ENCODE measurements around the gene MCHR1. TPM values are rescaled to one million over a fixed set of nuclear protein-coding genes. Genes with fewer than 3 reads are reported as not detected.

Gene MCHR1
- total and polyA plus RNA-seq, 4 experiments from 2014 or later: not detected

DNA sequence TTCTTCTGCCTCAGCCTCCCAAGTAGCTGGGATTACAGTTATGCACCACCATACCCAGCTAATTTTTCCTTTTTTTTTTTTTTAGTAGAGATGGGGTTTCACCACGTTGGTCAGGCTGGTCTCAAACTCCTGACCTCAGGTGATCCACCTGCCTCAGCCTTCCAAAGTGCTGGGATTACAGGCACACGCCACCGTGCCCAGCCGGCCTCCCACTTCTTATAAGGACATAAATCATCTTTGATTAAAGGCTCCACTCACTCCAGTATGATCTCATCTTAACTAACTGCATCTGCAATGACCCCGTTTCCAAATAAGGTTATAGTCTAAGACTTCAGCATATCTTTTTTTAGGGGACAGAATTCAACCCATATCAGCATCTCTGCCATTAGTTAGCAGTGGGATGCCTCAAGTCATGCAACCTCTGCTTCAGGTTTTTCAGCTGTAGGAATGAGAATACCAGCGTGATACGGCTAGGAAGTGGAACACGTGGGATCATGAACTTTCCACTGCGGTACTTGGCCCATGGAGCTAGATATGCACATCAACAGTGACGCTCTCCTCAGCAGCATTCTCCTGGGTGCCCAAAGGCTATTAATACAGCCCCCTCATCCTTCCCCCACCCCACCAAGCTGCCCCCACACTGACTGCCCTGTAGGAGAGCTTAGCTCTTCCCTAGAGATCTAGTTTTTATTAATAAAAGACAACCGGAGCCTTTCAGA is 41.4 kb downstream of the MCHR1 start:
- H3K4me1 Mint-ChIP-seq: peaks cover 5 to 12% (median 11%) of the 10 kb centered on the region in 4 donors
- intact Hi-C loops (cut with micrococcal nuclease): no loop called here
- ChIA-PET CTCF (ENCODE audit: partially characterized antibody) (interaction anchor here (0.7 to 1.2 kb wide), 2 partner anchors 9 to 1183 kb away, joined by 3 to 4 read pairs; no protein-coding TSS in a partner anchor), POLR2A (ENCODE audit: partially characterized antibody) (interaction anchor here (1.4 kb wide), 1 partner anchor 10 kb away, joined by 5 read pairs; no protein-coding TSS in a partner anchor)
- H3K4me3 Mint-ChIP-seq: no peak overlapping the region
- no peaks in the 10 kb centered on the region for H3K27me3 ChIP-seq (ENCODE audit: insufficient read depth, low read length)
- H3K27ac Mint-ChIP-seq: no peak overlapping the region
- no peaks in the 10 kb centered on the region for H3K36me3 ChIP-seq (ENCODE audit: insufficient read depth, low read length)
- no peaks in the 10 kb centered on the region for H3K4me1 ChIP-seq (ENCODE audit: insufficient read depth, low read length)
- H3K9me3 Mint-ChIP-seq: no peaks in the 10 kb centered on the region
- no peaks in the 10 kb centered on the region for H3K36me3 Mint-ChIP-seq
- H3K9me3 ChIP-seq (ENCODE audit: control insufficient read depth in 1 of 2, low read length in 2 of 2): no peaks in the 10 kb centered on the region
- no peak for DNase-seq
- no peak overlapping the region for H3K4me3 ChIP-seq (ENCODE audit: low read length in 2 of 2)
- no peaks in the 10 kb centered on the region for H3K27me3 Mint-ChIP-seq
- no peak overlapping the region for H3K27ac ChIP-seq (ENCODE audit: low read depth, low read length)

- Mint-ChIP-seq H3K4me1 (peaks cover 5 to 12% (median 11%) of the 10 kb centered on the region in 4 donors), H3K27ac (peak overlapping the region in 1 of 7 donors; percentile 43), H3K9me3 (no peaks in the 10 kb centered on the region), H3K36me3 (no peaks in the 10 kb centered on the region), H3K27me3 (no peaks in the 10 kb centered on the region), H3K4me3 (no peak overlapping the region)
- no peak for DNase-seq
- Histone ChIP-seq H3K27ac (ENCODE audit: low read depth, low read length) (no peak overlapping the region), H3K4me1 (ENCODE audit: insufficient read depth, low read length) (peaks cover 4% of the 10 kb centered on the region), H3K27me3 (ENCODE audit: insufficient read depth, low read length) (no peaks in the 10 kb centered on the region), H3K4me3 (ENCODE audit: low read length in 2 of 2) (no peak overlapping the region), H3K36me3 (ENCODE audit: insufficient read depth, low read length) (no peaks in the 10 kb centered on the region), H3K9me3 (ENCODE audit: control insufficient read depth in 1 of 2, low read length in 2 of 2) (no peaks in the 10 kb centered on the region)
- intact Hi-C loops (cut with micrococcal nuclease): no loop called here
- CTCF ChIA-PET (ENCODE audit: partially characterized antibody): interaction anchor here (1.2 kb wide), 1 partner anchor 9 kb away, joined by 4 read pairs; no protein-coding TSS in a partner anchor
- POLR2A ChIA-PET (ENCODE audit: partially characterized antibody): interaction anchor here (1.4 kb wide), 1 partner anchor 9 kb away, joined by 5 read pairs; no protein-coding TSS in a partner anchor
Observed at GRCh38 chr22:40721266-40721665, 42.0 kb downstream of the MCHR1 start.

- Histone ChIP-seq H3K36me3 (ENCODE audit: insufficient read depth, low read length) (no peaks in the 10 kb centered on the region), H3K27ac (ENCODE audit: low read depth, low read length) (no peak overlapping the region), H3K27me3 (ENCODE audit: insufficient read depth, low read length) (no peaks in the 10 kb centered on the region), H3K4me3 (ENCODE audit: low read length in 2 of 2) (no peak overlapping the region), H3K9me3 (ENCODE audit: control insufficient read depth in 1 of 2, low read length in 2 of 2) (no peaks in the 10 kb centered on the region), H3K4me1 (ENCODE audit: insufficient read depth, low read length) (peaks cover 24% of the 10 kb centered on the region)
- POLR2A ChIA-PET (ENCODE audit: partially characterized antibody): interaction anchor here (1.5 kb wide), 1 partner anchor 12 kb away, joined by 5 read pairs; no protein-coding TSS in a partner anchor
- intact Hi-C loops (cut with micrococcal nuclease): no loop called here
- no peak for DNase-seq
- Mint-ChIP-seq H3K4me1 (peaks cover 18 to 28% (median 23%) of the 10 kb centered on the region in 4 donors), H3K36me3 (peaks cover 0 to 1% of the 10 kb centered on the region in 2 donors), H3K27ac (peak overlapping the region in 1 of 7 donors; percentile 3), H3K4me3 (no peak overlapping the region), H3K9me3 (no peaks in the 10 kb centered on the region), H3K27me3 (no peaks in the 10 kb centered on the region)
- CTCF ChIA-PET (ENCODE audit: partially characterized antibody): interaction anchor here (1.6 kb wide), 1 partner anchor 38 kb away, joined by 3 read pairs; no protein-coding TSS in a partner anchor
Observed at GRCh38 chr22:40723396-40723933, 44.2 kb downstream of the MCHR1 start.

DNA sequence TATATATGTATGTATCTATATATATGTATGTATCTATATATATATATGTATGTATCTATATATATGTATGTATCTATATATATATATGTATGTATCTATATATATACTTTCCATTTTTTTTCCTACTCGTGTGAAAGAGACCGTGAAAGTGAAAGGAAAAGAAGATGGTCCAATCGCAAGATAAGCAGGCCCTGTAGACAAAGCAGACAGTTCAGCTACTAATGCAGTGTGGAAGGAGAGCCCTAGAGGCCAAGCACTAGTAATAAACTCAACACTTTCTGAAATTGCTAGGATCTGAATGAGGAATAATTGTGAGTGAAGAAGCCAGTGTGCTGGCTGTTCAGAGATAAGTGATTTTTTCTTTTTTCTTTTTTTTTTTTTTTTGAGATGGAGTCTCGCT is 47.2 kb downstream of the MCHR1 start:
- Mint-ChIP-seq H3K4me3 (peak overlapping the region; percentile 53 to 77 (median 66)), H3K27ac (peak overlapping the region; percentile 83 to 97 (median 91)), H3K36me3 (peaks cover 0 to 1% of the 10 kb centered on the region in 2 donors), H3K4me1 (peaks cover 24 to 48% (median 37%) of the 10 kb centered on the region in 4 donors), H3K27me3 (no peaks in the 10 kb centered on the region), H3K9me3 (peaks cover 0 to 3% (median 3%) of the 10 kb centered on the region in 8 donors)
- H3K36me3 ChIP-seq (ENCODE audit: insufficient read depth, low read length): no peaks in the 10 kb centered on the region
- H3K27me3 ChIP-seq (ENCODE audit: insufficient read depth, low read length): no peaks in the 10 kb centered on the region
- no peak overlapping the region for H3K4me3 ChIP-seq (ENCODE audit: low read length in 2 of 2)
- DNase-seq: peak in 4 of 5 donors; percentile 33 to 71 (median 55)
- ChIA-PET CTCF (ENCODE audit: partially characterized antibody) (interaction anchor here (0.7 to 1.2 kb wide), 7 partner anchors 9 to 45 kb away, joined by 3 to 5 read pairs (median 3); no protein-coding TSS in a partner anchor), POLR2A (ENCODE audit: partially characterized antibody) (interaction anchor here (0.6 to 0.9 kb wide), 2 partner anchors 11 to 15 kb away, joined by 3 to 4 read pairs; no protein-coding TSS in a partner anchor)
- no peak overlapping the region for H3K27ac ChIP-seq (ENCODE audit: low read depth, low read length)
- peaks cover 52% of the 10 kb centered on the region for H3K4me1 ChIP-seq (ENCODE audit: insufficient read depth, low read length)
- intact Hi-C loops (cut with micrococcal nuclease): loop anchor here (5.0 kb wide), 1 partner anchor 36 kb away; no protein-coding TSS in a partner anchor
- H3K9me3 ChIP-seq (ENCODE audit: control insufficient read depth in 1 of 2, low read length in 2 of 2): no peaks in the 10 kb centered on the region

DNA sequence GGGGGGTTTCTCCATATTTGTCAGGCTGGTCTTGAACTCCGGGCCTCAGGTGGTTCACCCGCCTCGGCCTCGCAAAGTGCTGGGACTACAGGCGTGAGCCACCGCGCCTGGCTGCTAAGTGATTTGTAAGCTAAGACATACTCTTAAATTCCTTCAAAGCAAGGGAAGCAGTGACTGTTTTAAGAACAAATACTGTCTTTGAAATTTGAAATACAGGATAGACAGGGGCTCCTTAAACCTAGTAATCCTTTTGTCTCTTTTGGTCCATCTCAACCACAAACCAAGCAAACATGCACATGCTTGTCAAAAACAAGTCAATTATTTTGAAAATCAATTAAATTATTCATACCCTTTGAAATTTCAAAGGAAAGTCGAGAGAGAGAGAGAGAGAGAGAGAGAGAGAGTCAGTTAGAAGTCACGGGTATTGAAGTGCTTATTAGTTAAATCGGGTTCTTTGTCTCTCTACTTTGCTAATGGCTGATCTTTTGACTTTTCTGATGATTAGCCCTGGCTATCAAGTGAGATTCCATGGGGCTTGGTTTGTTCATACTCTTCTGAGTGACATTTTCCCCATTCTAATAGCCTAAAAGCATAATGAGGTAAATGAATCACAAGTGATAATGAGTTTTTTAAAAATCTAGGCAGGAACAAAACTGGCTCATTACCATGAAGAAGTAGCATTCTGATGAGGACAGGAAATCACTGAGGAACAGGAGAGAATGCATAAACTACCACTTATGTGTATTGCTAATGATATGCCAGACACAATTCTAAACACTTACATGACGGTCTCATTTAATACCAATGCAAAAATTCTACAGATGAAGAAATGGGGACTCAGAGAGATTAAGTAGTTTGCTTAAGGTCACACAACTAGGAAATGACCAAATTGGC is 48.0 kb downstream of the MCHR1 start:
- Histone ChIP-seq H3K4me3 (ENCODE audit: low read length in 2 of 2) (peak overlapping the region in 1 of 2 donors; percentile 31), H3K27ac (ENCODE audit: low read depth, low read length) (peak overlapping the region; percentile 28), H3K9me3 (ENCODE audit: control insufficient read depth in 1 of 2, low read length in 2 of 2) (no peaks in the 10 kb centered on the region), H3K27me3 (ENCODE audit: insufficient read depth, low read length) (no peaks in the 10 kb centered on the region), H3K4me1 (ENCODE audit: insufficient read depth, low read length) (peaks cover 60% of the 10 kb centered on the region), H3K36me3 (ENCODE audit: insufficient read depth, low read length) (no peaks in the 10 kb centered on the region)
- ChIA-PET CTCF (ENCODE audit: partially characterized antibody) (interaction anchor here (0.7 to 1.7 kb wide), 8 partner anchors 8 to 45 kb away, joined by 3 to 11 read pairs (median 3); no protein-coding TSS in a partner anchor), POLR2A (ENCODE audit: partially characterized antibody) (interaction anchor here (0.6 to 1.5 kb wide), 5 partner anchors 12 to 39 kb away, joined by 3 to 5 read pairs (median 4); no protein-coding TSS in a partner anchor)
- Mint-ChIP-seq H3K27me3 (no peaks in the 10 kb centered on the region), H3K4me3 (peak overlapping the region in 7 of 8 donors; percentile 9 to 78 (median 62)), H3K4me1 (peaks cover 28 to 54% (median 43%) of the 10 kb centered on the region in 4 donors), H3K9me3 (peaks cover 0 to 4% (median 3%) of the 10 kb centered on the region in 8 donors), H3K36me3 (peaks cover 0 to 1% of the 10 kb centered on the region in 2 donors), H3K27ac (peak overlapping the region; percentile 32 to 97 (median 87))
- intact Hi-C loops (cut with micrococcal nuclease): loop anchor here (5.0 kb wide), 1 partner anchor 35 kb away; no protein-coding TSS in a partner anchor
- peak in 3 of 5 donors; percentile 4 to 14 (median 13) for DNase-seq

- Histone ChIP-seq H3K4me3 (ENCODE audit: low read length in 2 of 2) (peak overlapping the region in 1 of 2 donors; percentile 31), H3K36me3 (ENCODE audit: insufficient read depth, low read length) (no peaks in the 10 kb centered on the region), H3K4me1 (ENCODE audit: insufficient read depth, low read length) (peaks cover 68% of the 10 kb centered on the region), H3K27ac (ENCODE audit: low read depth, low read length) (peak overlapping the region; percentile 30), H3K9me3 (ENCODE audit: control insufficient read depth in 1 of 2, low read length in 2 of 2) (no peaks in the 10 kb centered on the region), H3K27me3 (ENCODE audit: insufficient read depth, low read length) (no peaks in the 10 kb centered on the region)
- no peak for DNase-seq
- H3K27me3 Mint-ChIP-seq: no peaks in the 10 kb centered on the region
- peaks cover 0 to 4% (median 3%) of the 10 kb centered on the region in 8 donors for H3K9me3 Mint-ChIP-seq
- H3K27ac Mint-ChIP-seq: peak overlapping the region; percentile 83 to 97 (median 95)
- ChIA-PET POLR2A (ENCODE audit: partially characterized antibody) (interaction anchor here (0.9 to 2.3 kb wide), 11 partner anchors 10 to 364 kb away, joined by 3 to 21 read pairs (median 5); partner anchors contain the start of genes EP300, ST13 and XPNPEP3), CTCF (ENCODE audit: partially characterized antibody) (interaction anchor here (0.7 to 1.7 kb wide), 5 partner anchors 12 to 129 kb away, joined by 3 to 11 read pairs (median 4); partner anchors contain the start of gene XPNPEP3)
- peaks cover 0 to 1% of the 10 kb centered on the region in 2 donors for H3K36me3 Mint-ChIP-seq
- intact Hi-C loops (cut with micrococcal nuclease): loop anchor here (1.0 to 5.0 kb wide), 2 partner anchors 16 to 34 kb away; no protein-coding TSS in a partner anchor
- peaks cover 36 to 62% (median 49%) of the 10 kb centered on the region in 4 donors for H3K4me1 Mint-ChIP-seq
- peak overlapping the region in 6 of 8 donors; percentile 35 to 82 (median 75) for H3K4me3 Mint-ChIP-seq
Observed at GRCh38 chr22:40727964-40728615, 48.8 kb downstream of the MCHR1 start.

Data from CD4-positive, alpha-beta memory T cell (primary cell).